Trophoblast cell (in vitro differentiated cells and primary cell): Measurements from ENCODE around the gene NEK2.

Source experiments
- DNase-seq, 2 donors: peaks; one replicate each; pipeline ENCODE4 v3.0.0-alpha.2; 2016
- H2AFZ ChIP-seq: 2 replicates; pipeline ENCODE4 v1.6.1; 2013; ENCODE audit warnings: low read length, moderate library complexity, mild to moderate bottlenecking; ENCODE audit not compliant: insufficient read depth, poor library complexity
- H2AK5ac ChIP-seq: 2 replicates; pipeline ENCODE4 v1.6.1; 2013; ENCODE audit warnings: mild to moderate bottlenecking, low read length
- H2BK120ac ChIP-seq: 2 replicates; pipeline ENCODE4 v1.6.1; 2013; ENCODE audit warnings: low read length, mild to moderate bottlenecking, moderate library complexity; ENCODE audit not compliant: insufficient read depth, poor library complexity
- H2BK12ac ChIP-seq: 2 replicates; pipeline ENCODE4 v1.6.1; 2013; ENCODE audit warnings: mild to moderate bottlenecking, low read length, moderate library complexity
- H2BK5ac ChIP-seq: 2 replicates; pipeline ENCODE4 v1.6.1; 2013; ENCODE audit warnings: low read length, low read depth, moderate library complexity, mild to moderate bottlenecking; ENCODE audit not compliant: poor library complexity
- H3K14ac ChIP-seq: 2 replicates; pipeline ENCODE4 v1.6.1; 2013; ENCODE audit warnings: mild to moderate bottlenecking, low read length
- H3K18ac ChIP-seq: 2 replicates; pipeline ENCODE4 v1.6.1; 2013; ENCODE audit warnings: mild to moderate bottlenecking, low read length
- H3K23ac ChIP-seq: 2 replicates; pipeline ENCODE4 v1.6.1; 2013; ENCODE audit warnings: low read length
- H3K27ac ChIP-seq: 2 replicates; pipeline ENCODE4 v1.5.1; 2013; ENCODE audit warnings: low read depth, mild to moderate bottlenecking, inconsistent platforms, low read length, moderate library complexity
- H3K27me3 ChIP-seq: 2 replicates; pipeline ENCODE4 v1.6.1; 2013; ENCODE audit warnings: inconsistent platforms, mild to moderate bottlenecking, low read length, moderate library complexity; ENCODE audit not compliant: insufficient read depth
- H3K36me3 ChIP-seq, 2 experiments: 1 replicate in 1 of 2; 2 replicates in 1 of 2; pipeline ENCODE4 v1.6.1; 2013; ENCODE audit warnings: low read length in 2 of 2, mild to moderate bottlenecking in 2 of 2, moderate library complexity in 1 of 2; ENCODE audit not compliant: insufficient read depth in 2 of 2, control insufficient read depth in 1 of 2
- H3K4ac ChIP-seq: 2 replicates; pipeline ENCODE4 v1.6.1; 2013; ENCODE audit warnings: low read depth, mild to moderate bottlenecking, low read length, moderate library complexity
- H3K4me1 ChIP-seq, 2 experiments: 1 replicate in 1 of 2; 2 replicates in 1 of 2; pipeline ENCODE4 v1.6.1; 2013; ENCODE audit warnings: low read length in 2 of 2, mild to moderate bottlenecking in 2 of 2, moderate library complexity in 1 of 2; ENCODE audit not compliant: insufficient read depth in 2 of 2, control insufficient read depth in 1 of 2
- H3K4me2 ChIP-seq: 2 replicates; pipeline ENCODE4 v1.6.1; 2013; ENCODE audit warnings: inconsistent platforms, mild to moderate bottlenecking, low read length, moderate library complexity
- H3K4me3 ChIP-seq: 2 replicates; pipeline ENCODE4 v1.5.1; 2013; ENCODE audit warnings: mild to moderate bottlenecking, low read depth, low read length, inconsistent platforms
- H3K79me1 ChIP-seq: one replicate; pipeline ENCODE4 v1.6.1; 2013; ENCODE audit warnings: low read length
- H3K79me2 ChIP-seq: 2 replicates; pipeline ENCODE4 v1.6.1; 2013; ENCODE audit warnings: low read length, mild to moderate bottlenecking; ENCODE audit not compliant: control insufficient read depth, insufficient read depth, poor library complexity
- H3K9ac ChIP-seq: 2 replicates; pipeline ENCODE4 v1.6.1; 2013; ENCODE audit warnings: mild to moderate bottlenecking, low read length
- H3K9me3 ChIP-seq: 2 replicates; pipeline ENCODE4 v1.6.1; 2013; ENCODE audit warnings: low read depth, mild to moderate bottlenecking, control low read depth, inconsistent platforms, low read length; ENCODE audit not compliant: insufficient read depth
- H4K12ac ChIP-seq: 2 replicates; pipeline ENCODE4 v1.6.1; 2013; ENCODE audit warnings: low read depth, mild to moderate bottlenecking, low read length, moderate library complexity
- H4K8ac ChIP-seq: 2 replicates; pipeline ENCODE4 v1.6.1; 2013; ENCODE audit warnings: low read depth, mild to moderate bottlenecking, low read length, moderate library complexity
- H4K91ac ChIP-seq: one replicate; pipeline ENCODE4 v1.6.1; 2013; ENCODE audit warnings: low read depth, mild to moderate bottlenecking, low read length, moderate library complexity
- WGBS: extraction: QIAGEN DNeasy Blood & Tissue Kit; methylation state at CpG from one replicate; pipeline ENCODE4 v1.1.7; 2013; ENCODE audit warnings: missing lambda C conversion rate; ENCODE audit not compliant: insufficient read length, insufficient coverage; ENCODE audit errors: extremely low coverage; 5-methylcytosine and 5-hydroxymethylcytosine counted together

The NEK2 gene

GRCh38 chr1:211632808-211633523 lies 42.5 kb downstream of the NEK2 start:
- Histone ChIP-seq H2AFZ (no peak overlapping the region), H4K8ac (no peak overlapping the region), H3K4me3 (no peak overlapping the region), H3K36me3 (no peaks in the 10 kb centered on the region), H3K4me2 (no peak overlapping the region), H4K12ac (no peak overlapping the region), H2BK5ac (no peak overlapping the region), H3K79me1 (no peaks in the 10 kb centered on the region), H3K18ac (no peak overlapping the region), H3K27me3 (no peaks in the 10 kb centered on the region), H3K4ac (no peak overlapping the region), H3K23ac (no peak overlapping the region), H4K91ac (no peak overlapping the region), H3K14ac (no peak overlapping the region), H3K4me1 (no peaks in the 10 kb centered on the region), H3K79me2 (no peaks in the 10 kb centered on the region), H3K27ac (no peak overlapping the region), H3K9ac (no peak overlapping the region), H2BK12ac (peak overlapping the region; percentile 22), H2AK5ac (no peak overlapping the region), H3K9me3 (no peaks in the 10 kb centered on the region), H2BK120ac (no peak overlapping the region)
- DNase-seq: no peak
- no CpG with 5 or more reads among the region's 13 CpGs for WGBS

DNA sequence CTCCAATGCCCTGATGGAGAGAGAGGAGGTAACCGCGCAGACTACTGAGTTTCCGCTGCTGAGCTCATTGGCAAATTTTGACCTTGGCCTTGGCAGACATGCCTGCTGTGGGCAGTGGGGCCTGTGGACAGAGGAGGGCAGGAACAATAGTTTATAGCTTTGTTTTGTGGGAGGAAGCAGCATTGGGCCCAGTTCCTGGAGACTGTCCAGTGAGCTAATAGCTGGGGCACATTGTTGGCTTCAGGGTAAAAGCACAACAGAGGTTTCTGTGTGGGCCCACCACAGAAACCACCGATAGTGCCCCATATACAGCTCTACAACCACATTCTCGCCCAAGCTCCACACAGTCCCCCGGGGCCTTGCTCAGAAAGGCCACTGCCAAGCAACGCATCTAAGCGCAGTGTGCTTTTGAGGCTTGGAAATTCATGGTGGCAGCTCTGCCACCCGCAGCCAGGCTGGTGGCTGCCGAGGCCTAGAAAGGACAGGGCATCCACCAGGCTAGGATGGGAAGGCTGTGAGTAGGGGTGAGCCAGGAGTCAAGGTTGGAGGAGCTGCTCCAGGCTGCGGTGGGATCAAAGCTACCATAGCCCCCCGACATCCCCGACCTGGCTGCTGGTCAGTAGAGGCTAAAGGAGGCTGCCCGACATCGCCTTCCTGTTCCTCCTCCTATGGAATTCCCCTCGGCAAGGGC lies 43.2 kb downstream of the NEK2 start:
- Histone ChIP-seq H2AK5ac (no peak overlapping the region), H3K4ac (no peak overlapping the region), H3K79me1 (no peaks in the 10 kb centered on the region), H3K36me3 (no peaks in the 10 kb centered on the region), H2BK5ac (no peak overlapping the region), H3K9me3 (no peaks in the 10 kb centered on the region), H3K14ac (no peak overlapping the region), H3K79me2 (no peaks in the 10 kb centered on the region), H4K91ac (no peak overlapping the region), H3K18ac (no peak overlapping the region), H3K4me2 (no peak overlapping the region), H4K8ac (no peak overlapping the region), H2AFZ (no peak overlapping the region), H3K23ac (no peak overlapping the region), H4K12ac (no peak overlapping the region), H2BK12ac (no peak overlapping the region), H2BK120ac (no peak overlapping the region), H3K4me1 (no peaks in the 10 kb centered on the region), H3K9ac (no peak overlapping the region), H3K27ac (no peak overlapping the region), H3K27me3 (no peaks in the 10 kb centered on the region), H3K4me3 (no peak overlapping the region)
- WGBS: no CpG with 5 or more reads among the region's 16 CpGs
- no peak for DNase-seq

GRCh38 chr1:211631168-211631567 lies 44.3 kb downstream of the NEK2 start:
- Histone ChIP-seq H2BK5ac (no peak overlapping the region), H4K12ac (no peak overlapping the region)

GRCh38 chr1:211630236-211631081 lies 45.0 kb downstream of the NEK2 start:
- no peak for DNase-seq
- no peak overlapping the region for H3K23ac ChIP-seq
- no peak overlapping the region for H2BK5ac ChIP-seq
- H3K4me3 ChIP-seq: no peak overlapping the region
- H2BK12ac ChIP-seq: no peak overlapping the region
- H3K36me3 ChIP-seq: no peaks in the 10 kb centered on the region
- no peak overlapping the region for H4K12ac ChIP-seq
- H2AK5ac ChIP-seq: no peak overlapping the region
- no peak overlapping the region for H3K27ac ChIP-seq
- no peak overlapping the region for H3K18ac ChIP-seq
- H3K4me1 ChIP-seq: no peaks in the 10 kb centered on the region
- H3K4ac ChIP-seq: no peak overlapping the region
- H3K14ac ChIP-seq: no peak overlapping the region
- H4K8ac ChIP-seq: no peak overlapping the region
- no peak overlapping the region for H4K91ac ChIP-seq
- no peak overlapping the region for H2AFZ ChIP-seq
- H3K79me2 ChIP-seq: no peaks in the 10 kb centered on the region
- no CpG with 5 or more reads among the region's 17 CpGs for WGBS
- H3K9me3 ChIP-seq: no peaks in the 10 kb centered on the region
- no peaks in the 10 kb centered on the region for H3K79me1 ChIP-seq
- H2BK120ac ChIP-seq: no peak overlapping the region
- no peak overlapping the region for H3K4me2 ChIP-seq
- H3K27me3 ChIP-seq: no peaks in the 10 kb centered on the region
- no peak overlapping the region for H3K9ac ChIP-seq

More at GRCh38 chr1:211631168-211631567, 44.3 kb downstream of the NEK2 start:
- no peak overlapping the region for H3K18ac ChIP-seq
- no peaks in the 10 kb centered on the region for H3K9me3 ChIP-seq
- no peaks in the 10 kb centered on the region for H3K79me2 ChIP-seq
- no peak overlapping the region for H3K14ac ChIP-seq
- no peak overlapping the region for H2BK12ac ChIP-seq
- H2AFZ ChIP-seq: no peak overlapping the region
- H3K27me3 ChIP-seq: no peaks in the 10 kb centered on the region
- H3K23ac ChIP-seq: no peak overlapping the region
- H2AK5ac ChIP-seq: no peak overlapping the region
- no CpG with 5 or more reads among the region's 6 CpGs for WGBS
- no peak overlapping the region for H3K9ac ChIP-seq
- H3K4me3 ChIP-seq: no peak overlapping the region
- H4K91ac ChIP-seq: no peak overlapping the region
- no peaks in the 10 kb centered on the region for H3K4me1 ChIP-seq
- no peak overlapping the region for H3K4me2 ChIP-seq
- H3K36me3 ChIP-seq: no peaks in the 10 kb centered on the region
- H2BK120ac ChIP-seq: no peak overlapping the region
- H3K4ac ChIP-seq: no peak overlapping the region
- DNase-seq: no peak
- no peak overlapping the region for H3K27ac ChIP-seq
- no peaks in the 10 kb centered on the region for H3K79me1 ChIP-seq
- no peak overlapping the region for H4K8ac ChIP-seq
